ENCODE data around the gene OR10G2.

GRCh38 chr14:21672116-21672515 is 37.4 kb upstream of the OR10G2 start:
- TF ChIP-seq CTCF (IDR thresholded peaks at IDR 0.05) = no peak
- no peak for TF ChIP-seq POLR2A (IDR thresholded peaks at IDR 0.05)
